HG02943 (cell line): ENCODE measurements around the gene MESP1.

Experiments
- ATAC-seq: cut with Tn5 transposase; IDR thresholded peaks from one replicate; pipeline ENCODE4 v1.9.1; 2021; ENCODE audit warnings: mild to moderate bottlenecking, low read depth, moderate library complexity; ENCODE audit not compliant: unreplicated experiment

The MESP1 gene

DNA sequence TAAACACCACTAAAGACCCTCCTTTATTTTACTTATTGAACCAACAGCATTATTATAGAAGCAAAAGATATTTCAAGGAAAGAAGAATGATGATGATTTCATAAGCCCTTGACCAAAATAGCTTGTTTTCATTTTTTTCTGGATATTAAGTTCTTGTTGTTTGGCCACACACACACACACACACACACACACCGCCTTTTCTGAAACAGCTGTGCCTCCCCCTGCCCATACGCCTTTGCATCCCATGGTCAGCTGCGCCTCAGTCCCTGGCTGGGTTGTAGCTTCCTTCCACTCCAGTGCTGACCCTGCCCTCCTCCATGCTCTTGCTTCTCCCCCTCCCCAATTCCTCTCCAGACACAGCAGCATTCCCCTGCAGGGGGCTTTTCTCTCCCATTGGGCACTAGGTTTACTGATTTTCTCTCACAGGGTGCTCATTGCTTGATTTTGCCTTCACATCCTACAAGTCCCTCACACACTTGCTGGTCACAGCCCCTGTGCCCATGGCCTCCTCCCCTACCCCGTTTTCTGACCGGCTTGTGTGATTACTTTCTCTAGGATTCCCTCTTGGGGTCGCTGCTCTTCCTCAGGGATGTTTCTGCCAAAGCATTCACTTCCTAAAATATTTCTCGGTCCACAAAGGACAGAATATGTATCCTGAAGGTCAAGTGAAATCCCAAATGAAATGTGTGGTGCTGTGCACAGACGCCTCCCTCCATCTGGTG is 18.4 kb downstream of the MESP1 start:
- ATAC-seq = no peak

DNA sequence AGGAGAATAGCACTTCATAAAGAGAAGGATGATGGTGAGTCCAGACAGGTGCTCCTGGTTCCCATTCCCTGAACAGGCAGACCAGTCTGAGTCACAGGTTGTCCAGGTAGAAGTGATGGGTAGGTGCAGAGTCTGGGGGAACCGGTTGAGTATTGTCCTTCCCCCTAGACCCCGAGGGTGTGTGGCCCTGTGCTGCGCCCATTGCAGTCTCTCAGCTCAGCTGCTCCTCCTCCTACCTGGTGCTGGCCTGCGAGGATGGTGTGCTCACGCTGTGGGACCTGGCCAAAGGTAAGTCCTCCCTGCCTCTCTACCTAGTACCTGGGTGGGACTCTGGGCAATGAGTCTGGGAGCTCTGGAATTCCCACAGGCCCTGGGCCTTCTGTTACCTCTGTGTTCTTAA is 19.8 kb downstream of the MESP1 start:
- ATAC-seq = no peak

DNA sequence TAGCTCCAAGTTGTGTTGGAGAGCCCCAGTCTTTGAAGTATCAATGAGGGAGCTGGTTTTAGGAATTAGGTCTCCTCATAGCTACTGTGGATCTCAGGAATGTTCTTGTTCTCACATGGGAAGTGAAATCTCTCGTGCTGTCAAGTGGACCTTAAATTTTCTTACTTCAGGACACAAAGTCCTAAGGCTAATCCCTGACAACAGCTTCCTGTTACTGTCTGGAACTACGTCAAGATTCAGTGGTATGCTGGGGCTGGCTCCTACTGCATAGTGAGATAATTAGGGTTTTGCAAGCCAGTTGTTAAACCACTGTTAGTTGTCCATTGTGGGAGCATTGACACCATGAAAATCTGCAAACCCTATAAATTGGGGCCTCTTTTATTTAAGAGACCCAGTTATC is 22.8 kb downstream of the MESP1 start:
- no peak for ATAC-seq

DNA sequence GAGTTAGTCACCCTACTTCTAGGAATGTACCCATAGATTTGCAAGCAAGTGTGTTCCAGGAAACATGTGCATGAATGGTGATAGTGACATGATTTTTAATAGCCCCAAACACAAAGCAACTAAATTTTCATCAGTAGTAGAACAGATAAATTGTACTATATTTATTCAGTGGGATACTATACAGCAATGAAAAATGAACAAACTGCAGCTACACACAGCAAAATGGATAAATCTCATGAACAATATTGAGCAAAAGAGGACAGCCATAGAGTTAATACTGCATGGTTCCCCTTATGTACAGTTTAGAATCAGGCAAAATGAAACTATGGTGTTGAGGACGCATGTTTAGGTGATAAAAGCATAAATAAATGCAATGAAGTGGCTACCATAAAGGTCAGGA is 26.0 kb downstream of the MESP1 start:
- no peak for ATAC-seq

DNA sequence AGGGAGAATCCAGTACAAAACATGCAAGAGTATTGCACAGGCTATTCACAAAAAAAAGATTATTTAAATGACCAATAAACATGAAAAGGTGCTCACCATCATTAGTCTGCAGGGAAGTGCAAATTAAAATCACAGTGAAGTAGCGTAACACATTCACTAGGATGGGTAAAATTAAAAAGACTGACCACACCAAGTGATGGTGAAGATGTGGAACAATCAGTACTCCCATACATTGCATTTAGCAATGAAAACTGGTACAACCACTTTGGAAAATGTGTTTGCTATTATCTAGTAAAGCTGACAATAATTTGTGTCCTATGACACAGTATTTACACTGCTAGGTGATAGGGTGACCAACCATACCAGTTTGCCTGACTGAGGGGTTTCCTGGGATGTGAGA is 26.4 kb downstream of the MESP1 start:
- ATAC-seq = no peak

DNA sequence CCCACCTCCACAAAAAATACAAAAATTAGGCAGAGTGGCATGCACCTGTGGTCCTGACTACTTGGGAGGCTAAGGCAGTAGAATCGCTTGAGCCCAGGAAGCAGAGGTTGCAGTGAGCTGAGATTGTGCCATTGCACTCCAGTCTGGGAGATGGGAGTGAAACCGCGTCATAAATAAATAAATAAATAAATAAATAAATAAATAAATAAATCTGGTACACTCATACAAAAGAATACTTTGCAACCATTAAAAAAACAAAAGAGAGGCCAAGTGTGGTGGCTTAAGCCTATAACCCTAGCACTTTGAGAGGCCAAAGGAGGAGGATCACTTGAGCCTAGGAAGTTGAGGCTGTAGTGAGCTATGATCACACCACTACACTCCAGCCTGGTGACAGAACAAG is 28.0 kb downstream of the MESP1 start:
- no peak for ATAC-seq

DNA sequence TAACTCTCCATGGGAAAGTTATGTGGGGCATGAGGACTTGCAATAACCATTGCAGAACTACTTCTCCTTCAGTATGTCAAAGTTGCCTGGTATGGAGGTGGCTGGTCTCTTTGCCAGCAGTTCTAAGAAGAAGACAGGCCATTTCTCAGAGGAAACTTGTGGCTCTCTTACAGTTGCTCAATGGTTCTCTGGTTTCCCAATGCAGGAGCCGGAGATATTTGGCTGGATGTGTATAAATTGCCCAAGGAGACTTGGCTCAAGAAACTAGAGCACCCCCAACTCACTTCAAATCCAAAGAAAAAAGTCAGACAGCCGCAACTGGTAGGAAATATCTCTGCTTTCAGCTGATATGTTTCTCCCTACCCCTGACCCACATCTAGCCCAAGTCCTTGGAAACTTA is 36.3 kb downstream of the MESP1 start:
- no peak for ATAC-seq

DNA sequence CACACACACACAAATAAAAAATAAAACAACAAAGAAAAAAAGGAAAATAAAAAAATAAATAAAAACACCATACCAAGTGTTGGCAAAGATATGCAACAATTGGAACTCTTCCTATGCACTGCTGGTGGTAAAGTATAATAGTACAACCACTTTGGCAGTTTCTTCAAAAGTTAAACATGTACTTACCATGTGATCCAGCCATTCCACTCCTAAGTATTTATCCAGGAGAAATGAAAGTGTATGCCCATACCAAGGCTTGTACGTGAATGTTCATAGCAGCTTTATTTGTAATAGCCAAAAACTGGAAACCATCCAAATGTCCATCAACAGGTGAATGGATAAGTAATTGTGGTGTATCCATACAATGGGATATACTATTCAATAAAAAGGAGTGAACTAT is 43.5 kb downstream of the MESP1 start:
- no peak for ATAC-seq

DNA sequence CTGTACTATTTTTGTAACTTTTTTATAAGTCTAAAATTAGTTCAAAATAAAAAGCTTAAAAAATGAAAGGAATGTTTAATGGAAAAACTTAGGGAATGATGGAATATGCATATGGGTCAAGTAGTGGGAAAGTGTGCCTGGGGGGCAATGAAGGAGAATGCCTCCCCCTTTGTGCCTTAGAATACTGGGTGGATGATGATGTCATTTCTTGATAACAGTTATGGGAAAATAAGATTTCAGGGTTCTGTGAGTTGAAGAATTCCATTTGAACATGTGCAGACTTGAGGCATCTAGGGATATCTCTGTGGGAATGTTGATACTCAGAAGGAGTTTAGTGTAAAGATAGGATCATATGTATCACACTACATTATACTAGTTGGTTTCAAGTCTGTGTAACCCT is 46.6 kb downstream of the MESP1 start:
- ATAC-seq = no peak
